ENCODE measurements around the gene ACSF3.

ACSF3 gene

DNA sequence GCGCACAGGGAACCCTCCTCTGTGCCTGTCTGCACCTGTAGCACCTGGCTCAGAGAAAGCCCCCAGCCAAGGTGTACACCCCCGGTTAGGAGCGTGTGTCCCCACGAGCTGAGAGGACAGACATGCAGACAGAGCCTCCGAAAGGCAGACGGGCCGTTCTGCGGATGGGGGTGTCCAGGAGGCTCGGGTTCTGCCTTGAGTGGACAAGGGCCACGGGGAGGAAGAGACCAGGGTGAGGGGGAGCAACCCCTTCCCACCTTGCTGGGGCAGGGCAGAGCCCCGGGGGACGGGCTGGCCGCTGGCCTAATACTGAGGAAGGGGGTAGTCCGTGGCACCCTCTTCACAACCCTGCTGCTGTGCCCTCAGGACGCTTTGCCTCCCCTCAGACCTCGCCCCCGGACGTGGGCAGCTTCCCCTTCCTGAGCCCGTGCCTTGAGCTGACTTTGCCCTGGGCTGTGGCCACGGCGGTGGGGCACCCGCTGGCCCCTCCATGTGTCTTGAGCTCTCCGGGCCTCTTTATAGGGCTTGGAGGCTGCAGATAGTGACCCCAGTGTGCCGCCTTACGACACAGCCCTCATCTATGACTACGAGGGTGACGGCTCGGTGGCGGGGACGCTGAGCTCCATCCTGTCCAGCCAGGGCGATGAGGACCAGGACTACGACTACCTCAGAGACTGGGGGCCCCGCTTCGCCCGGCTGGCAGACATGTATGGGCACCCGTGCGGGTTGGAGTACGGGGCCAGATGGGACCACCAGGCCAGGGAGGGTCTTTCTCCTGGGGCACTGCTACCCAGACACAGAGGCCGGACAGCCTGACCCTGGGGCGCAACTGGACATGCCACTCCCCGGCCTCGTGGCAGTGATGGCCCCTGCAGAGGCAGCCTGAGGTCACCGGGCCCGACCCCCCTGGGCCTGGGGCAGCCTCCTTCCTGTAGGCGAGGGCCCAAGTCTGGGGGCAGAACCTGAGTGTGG, 101.0 kb downstream of the ACSF3 start:
- DNase-seq, result no peak

DNA sequence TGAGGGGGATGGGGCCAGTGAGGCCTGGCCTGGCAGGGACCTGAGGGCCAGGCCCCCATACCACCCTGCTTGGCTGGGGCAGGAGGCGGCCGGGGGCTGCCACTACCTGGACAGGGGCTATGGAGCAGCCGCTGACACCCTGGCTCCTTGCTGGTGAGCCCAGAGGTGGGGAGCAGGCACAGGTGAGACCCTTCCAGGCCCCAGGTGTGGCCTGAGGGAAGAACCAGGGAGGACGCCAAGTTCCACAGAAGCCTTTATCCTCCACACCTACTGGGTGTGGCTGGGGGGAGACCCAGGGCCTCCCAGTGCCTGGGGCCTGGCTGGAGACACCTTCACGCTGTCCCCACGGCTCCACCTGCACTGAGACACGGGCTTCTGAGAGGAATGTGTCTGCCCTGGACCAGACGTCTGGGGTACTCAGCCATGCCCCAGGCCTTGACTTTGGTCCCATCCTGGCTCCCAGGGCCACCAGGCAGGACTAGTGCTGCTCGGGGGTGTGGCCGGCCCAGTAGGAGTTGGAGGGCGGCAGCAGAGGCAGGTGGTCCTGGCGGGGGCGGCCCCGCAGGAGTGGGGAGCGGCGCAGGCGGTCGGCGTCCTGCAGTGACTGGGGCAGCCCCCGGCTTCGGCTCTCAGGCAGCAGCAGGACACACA, 102.0 kb downstream of the ACSF3 start:
- no peak for DNase-seq

DNA sequence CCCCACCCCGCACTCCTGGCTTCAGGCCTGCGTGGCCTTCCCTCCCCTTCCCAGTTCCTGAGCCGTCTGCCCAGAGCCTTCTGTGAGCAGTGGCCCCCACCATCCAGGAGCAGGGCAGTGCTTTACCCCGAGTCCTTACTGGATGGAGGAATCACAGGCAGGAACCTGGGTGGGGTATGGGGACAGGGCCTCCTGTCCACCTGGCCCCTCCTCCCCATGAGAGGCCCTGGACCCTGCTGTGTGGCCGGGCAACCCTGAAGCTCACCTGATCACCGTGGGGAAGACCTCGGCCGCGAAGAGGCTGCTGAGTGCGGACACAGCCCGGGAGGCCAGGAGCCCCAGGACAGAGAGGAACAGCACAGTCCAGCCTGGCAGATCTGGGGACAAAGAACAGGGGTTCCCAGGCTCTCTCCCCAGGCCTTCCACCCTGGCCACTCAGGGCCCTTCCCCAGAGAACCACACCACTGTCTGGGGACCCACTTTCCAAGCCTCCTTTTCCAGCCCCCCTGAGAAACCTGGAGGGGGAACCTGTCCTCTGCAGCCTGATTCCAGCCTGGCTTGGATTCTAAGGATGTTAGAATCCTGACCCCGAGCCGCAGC, 103.5 kb downstream of the ACSF3 start:
- no peak for DNase-seq

DNA sequence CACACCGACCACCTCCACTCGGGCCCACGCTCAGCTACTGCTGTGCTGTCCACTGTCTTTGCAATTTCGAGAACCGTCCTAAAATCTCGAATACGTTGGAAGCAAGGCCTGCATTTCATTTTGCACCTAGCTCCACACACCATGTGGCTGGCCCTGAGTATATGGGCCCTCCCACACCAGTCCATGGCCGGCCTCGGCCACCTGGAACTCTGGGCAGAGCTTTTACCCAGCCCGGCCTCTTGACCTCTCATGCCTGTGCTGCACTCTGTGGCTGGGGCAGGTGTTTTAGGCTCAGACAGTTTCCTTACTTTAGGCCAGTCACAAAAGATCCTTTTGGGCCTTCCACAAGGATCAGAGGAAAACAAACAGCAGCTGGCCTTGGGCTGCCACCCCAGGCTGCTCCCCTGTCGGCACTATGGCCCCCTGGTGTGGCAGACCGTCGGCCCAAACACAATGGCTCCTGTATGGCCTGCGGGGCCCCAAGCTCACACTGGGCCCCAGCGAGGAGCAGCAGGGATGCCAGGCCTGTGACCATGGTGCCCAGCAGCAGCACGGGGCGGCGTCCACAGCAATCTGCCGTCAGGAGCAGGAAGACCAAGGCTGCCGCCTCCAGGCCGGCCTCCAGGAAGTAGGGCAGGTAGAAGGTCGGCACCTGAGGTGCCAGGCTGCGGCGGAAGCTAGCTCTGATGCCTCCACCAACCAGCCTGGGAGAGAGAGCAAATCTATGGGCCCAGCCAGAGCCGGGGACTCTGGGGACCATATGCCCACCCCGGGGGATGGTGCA, 104.2 kb downstream of the ACSF3 start:
- no peak for DNase-seq

DNA sequence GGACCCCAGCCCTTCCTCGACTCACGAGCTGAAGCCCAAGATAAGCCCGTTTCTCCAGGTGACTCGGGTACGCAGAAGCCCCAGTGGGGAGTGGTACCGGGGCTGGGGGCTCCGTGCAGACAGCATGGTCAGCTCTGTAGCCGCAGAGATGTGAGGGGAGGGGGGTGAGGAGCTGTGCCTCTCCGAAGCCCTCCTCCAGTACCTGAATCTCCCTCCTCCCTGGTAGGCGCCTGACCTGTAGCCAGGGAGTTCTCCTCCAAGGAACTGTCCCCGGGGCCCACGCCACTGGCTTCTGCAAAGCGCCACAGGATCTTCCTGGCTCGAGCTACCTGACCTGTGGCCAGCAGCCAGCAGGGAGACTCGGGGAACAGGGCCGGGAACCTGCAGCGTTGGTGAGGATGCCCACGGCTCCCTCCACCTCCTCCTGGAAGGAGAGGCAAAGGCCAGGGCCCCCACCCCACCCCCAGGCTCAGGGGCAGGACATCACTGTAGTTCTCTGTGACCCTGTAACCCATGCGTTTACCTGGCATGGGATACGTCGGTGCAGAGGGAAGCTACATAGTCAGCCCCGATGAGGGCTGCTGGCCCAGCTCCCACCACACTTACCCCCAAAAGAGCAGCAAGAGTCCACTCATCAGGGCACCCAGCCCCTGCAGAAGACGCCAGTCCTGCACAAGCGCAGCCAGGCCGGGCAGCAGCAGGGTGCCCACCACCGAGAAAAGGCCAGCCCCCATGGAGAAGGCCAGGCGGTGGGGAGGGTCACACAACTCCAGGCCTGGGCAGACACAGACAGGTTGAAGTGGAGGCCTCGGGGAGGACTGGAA, 105.0 kb downstream of the ACSF3 start:
- DNase-seq, result no peak

DNA sequence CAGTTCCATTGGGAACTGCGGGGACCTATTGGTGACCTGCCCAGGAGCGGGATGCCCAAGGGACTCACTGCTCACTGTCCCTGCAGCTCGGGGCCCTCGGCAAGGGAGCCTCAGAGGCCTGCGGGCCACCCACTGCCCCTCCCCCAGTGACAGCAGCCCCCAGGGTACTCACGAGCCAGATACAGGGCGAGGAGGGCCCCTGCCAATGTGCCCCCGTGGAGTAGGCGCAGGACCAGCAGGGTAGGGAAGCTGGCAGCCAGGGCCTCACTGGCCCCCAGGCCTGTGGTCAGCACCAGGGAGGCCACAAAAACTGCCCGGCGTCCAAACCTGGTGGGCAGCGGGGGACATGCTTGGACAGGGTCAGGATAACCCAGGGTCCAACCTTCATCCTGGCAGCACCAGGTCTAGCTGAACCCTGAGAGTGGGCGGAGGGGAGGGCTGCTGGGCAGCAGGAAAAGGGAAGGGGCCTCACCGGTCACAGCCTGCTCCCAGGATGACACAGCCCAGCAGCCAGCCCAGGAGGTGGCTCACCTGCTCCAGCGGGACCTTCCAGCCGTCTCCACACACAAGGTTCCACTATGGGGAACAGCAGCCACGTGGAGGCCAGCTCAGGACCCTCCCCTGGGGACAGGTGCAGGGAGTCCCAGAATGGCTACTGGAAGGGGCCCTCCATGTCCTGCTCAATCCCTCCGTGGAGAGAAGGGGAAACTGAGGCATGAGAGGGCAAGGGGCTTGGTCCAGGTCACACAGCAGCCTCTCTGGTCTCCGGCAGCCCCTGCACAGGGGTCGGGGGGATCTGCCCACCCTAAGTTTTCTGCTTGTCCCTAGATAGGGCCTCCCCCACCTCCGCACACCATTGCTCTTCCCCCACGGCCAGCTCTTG, 105.8 kb downstream of the ACSF3 start:
- DNase-seq, result no peak

DNA sequence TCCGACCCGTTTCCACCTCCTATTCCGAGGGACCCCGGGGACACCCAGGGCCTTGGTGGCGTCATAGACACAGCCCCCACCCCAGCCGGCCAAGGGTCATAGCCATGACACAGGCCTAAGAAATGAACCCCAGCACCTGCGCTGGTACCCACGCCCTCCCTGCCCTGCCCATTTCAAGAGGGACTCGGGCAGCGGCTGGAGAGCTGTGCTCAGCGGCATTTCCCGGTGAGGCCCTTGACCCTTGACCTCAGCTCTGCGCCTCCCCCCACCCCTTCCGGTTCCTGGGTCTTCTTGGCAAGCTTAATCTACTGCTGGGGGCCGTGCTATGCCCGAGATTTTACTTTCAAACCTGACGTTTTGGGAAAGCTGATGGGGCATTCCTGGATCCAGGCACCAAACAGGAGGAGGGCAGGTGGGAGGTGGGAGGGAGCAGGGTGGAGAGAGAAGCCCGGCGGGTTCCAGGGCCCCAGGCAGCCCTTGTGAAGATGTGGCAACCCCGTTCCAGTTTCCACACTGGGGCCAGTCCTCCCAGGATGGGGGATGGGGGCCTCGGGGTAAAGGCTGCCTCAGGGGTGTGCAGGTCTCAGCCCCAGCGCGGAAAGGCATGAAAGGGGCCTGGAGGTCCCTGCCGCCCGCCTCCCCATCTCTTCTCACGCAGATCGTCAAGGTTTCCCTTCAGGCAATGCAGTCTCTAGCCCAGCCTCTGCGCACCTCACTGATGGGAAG, 106.6 kb downstream of the ACSF3 start, which contains the start of gene SLC22A31:
Gene SLC22A31 (minus strand): TSS at position 414 of the 726 bp plus-strand sequence. CDS start 36 bp downstream, at position 378.
- DNase-seq, result no peak

DNA sequence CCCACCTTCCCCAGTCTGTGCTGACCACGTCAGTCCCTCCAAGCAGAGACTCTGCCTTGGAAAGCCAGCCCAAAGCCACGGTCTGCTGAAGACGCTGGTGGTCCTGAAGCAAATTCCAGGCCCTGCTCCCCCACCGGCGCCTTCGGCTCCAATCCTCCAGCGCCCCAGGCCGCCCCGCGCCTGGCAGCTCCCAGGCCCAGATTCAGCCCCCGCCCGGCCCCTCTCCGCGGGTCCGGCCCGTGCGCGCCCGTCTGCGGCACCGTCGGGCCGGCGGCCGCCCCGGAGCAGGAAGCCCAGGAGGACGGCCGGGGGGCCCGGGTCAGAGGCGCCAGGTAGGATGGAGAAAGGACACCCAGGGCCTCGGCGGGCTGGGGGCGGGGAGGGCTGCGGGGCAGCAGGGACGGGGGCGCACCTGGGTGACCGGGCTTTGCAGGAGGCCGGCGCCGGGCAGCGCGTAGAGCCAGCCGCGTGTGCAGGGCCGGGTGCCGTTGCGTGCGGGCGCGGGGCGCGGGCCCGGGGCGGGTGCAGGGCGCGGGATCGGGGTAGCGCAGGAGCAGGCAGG, 107.3 kb downstream of the ACSF3 start:
- DNase-seq, result no peak

DNA sequence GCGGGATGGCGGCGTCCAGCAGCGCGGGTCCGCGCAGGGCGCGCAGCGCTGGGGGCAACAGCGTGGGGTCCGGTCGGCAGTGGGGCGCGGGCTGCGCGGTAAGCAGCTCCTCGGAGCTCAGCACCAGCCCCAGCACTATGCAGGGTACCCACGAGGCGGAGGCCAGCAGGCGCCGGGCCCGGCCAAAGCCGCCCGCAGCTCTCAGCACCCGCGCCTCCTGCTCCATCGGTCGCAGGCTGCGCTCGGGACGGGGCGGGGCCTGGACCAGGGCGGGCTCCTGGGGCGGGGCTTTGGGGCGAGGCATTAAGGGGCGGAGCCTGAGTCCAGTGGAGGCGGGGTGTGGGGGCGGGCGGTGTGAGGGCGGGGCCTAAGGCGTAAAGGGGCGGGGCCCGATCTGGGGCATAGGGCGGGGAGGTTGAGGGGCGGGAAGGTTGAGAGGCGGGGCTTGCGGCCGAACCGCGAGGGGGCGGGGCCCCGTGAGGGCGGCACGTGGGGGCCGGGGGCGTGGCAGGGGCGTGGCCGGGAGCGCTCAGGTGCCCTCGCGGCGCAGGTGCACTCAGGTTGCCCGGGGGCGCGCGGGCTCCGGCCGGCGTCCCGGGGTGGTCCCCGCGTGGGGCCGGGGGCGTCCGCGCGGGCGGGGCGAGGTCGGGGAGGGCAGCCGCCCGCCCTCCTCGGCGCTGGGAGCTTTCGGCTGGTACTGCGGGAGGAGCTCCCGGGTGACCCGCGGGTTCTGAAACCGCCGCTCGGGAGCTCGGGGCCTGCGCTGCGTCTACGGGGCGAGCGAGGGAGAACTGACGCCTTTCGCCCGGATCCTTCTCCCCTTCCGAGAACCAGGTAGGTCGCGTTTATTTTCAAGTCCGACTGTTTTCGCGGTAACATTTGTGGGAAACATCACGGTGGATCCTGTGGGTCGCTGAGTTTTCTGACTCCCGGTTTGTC, 108.1 kb downstream of the ACSF3 start:
- DNase-seq, result peak; percentile 69

DNA sequence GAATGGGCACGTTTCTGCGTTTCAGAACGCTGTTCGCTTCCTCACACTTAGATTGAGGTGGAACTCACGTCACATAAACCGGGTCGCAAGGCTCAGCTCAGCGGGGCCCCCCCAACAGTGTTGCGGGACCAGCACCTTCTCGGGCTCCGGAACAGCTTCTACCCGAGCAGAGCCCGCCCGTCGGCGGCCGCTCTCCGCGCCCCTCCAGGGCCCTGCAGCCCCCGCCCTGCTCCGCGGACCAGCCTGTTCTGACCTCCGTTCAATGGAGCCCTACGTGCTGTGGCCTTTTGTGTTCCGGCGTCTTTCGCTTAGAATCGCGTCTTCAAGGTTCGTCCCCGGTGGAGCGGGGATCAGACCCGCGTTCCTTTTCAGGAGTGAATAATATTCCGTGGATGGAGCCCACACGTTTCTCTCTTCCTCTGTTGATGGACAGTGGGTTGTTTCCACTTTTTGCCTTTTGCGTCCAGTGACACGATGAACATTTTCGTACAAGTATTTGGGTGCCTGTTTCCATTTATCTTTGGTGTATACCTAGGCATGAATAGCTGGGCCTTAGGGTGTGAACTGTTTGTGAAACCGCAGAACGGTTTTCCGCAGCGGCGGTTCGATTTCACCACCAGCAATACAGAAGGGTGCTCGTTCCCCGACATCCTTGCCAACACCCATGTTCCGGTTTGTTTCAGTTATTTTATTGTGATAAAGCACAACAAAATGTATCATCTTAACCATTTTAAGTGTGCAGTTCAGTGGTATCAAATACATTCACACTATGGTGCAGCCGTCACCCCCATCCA, 109.0 kb downstream of the ACSF3 start:
- no peak for DNase-seq
